ENCODE data around the gene JAG1. TPM values are rescaled to one million over a fixed set of nuclear protein-coding genes. Genes with fewer than 3 reads are reported as not detected.
A peak's percentile ranks its signal among the peaks of the same experiment; 100 is the strongest.

Gene JAG1
- total RNA-seq, 2 donors from 2014 or later, result 46.5 to 72.3 TPM

GRCh38 chr20:10635476-10636208, 38.2 kb downstream of the JAG1 start:
- intact Hi-C loops (cut with DNase I), result loop anchor here (5.0 kb wide), 1 partner anchor 38 kb away; no protein-coding TSS in a partner anchor
- H3K4me1 ChIP-seq (replicated peaks), result no peaks in the 10 kb centered on the region
- 92% methylated on average over 5 of the region's 5 CpGs for WGBS
- H3K36me3 ChIP-seq, result peaks cover 3 to 10% of the 10 kb centered on the region in 2 donors
- H3K27me3 ChIP-seq (replicated peaks; ENCODE audit: insufficient read depth), result no peaks in the 10 kb centered on the region
- peak overlapping the region; percentile 59 to 60 for H3K27ac ChIP-seq
- H3K4me3 ChIP-seq, result no peak overlapping the region
- H3K9me3 ChIP-seq, result no peaks in the 10 kb centered on the region
- DNase-seq (ENCODE audit: low spot score), result no peak
- TF ChIP-seq CTCF (IDR thresholded peaks at IDR 0.05) (no peak), POLR2AphosphoS5 (IDR thresholded peaks at IDR 0.05) (no peak), POLR2A (IDR thresholded peaks at IDR 0.05) (no peak)

- intact Hi-C loops (cut with DNase I), result loop anchor here (5.0 kb wide), 1 partner anchor 38 kb away; no protein-coding TSS in a partner anchor
- Histone ChIP-seq H3K27ac (peak overlapping the region; percentile 3 to 60), H3K27me3 (replicated peaks; ENCODE audit: insufficient read depth) (no peaks in the 10 kb centered on the region), H3K9me3 (no peaks in the 10 kb centered on the region), H3K4me1 (replicated peaks) (no peaks in the 10 kb centered on the region), H3K4me3 (no peak overlapping the region), H3K36me3 (peaks cover 2 to 3% of the 10 kb centered on the region in 2 donors)
- TF ChIP-seq POLR2A (IDR thresholded peaks at IDR 0.05) (no peak), CTCF (IDR thresholded peaks at IDR 0.05) (no peak), POLR2AphosphoS5 (IDR thresholded peaks at IDR 0.05) (peak; percentile 10)
- peak; percentile 54 for DNase-seq (ENCODE audit: low spot score)
- WGBS, result 53% methylated on average over 11 of the region's 11 CpGs
Measured at GRCh38 chr20:10634683-10635411, 39.0 kb downstream of the JAG1 start.

- Histone ChIP-seq H3K4me1 (replicated peaks) (no peaks in the 10 kb centered on the region), H3K27me3 (replicated peaks; ENCODE audit: insufficient read depth) (no peaks in the 10 kb centered on the region), H3K4me3 (no peak overlapping the region), H3K27ac (peak overlapping the region; percentile 3 to 60), H3K9me3 (no peaks in the 10 kb centered on the region), H3K36me3 (no peaks in the 10 kb centered on the region)
- DNase-seq (ENCODE audit: low spot score), result no peak
- 26% methylated on average over 5 of the region's 5 CpGs for WGBS
- TF ChIP-seq CTCF (IDR thresholded peaks at IDR 0.05) (no peak), POLR2A (IDR thresholded peaks at IDR 0.05) (no peak), POLR2AphosphoS5 (IDR thresholded peaks at IDR 0.05) (no peak)
- intact Hi-C loops (cut with DNase I), result no loop called here
Measured at GRCh38 chr20:10634211-10634610, 39.6 kb downstream of the JAG1 start.

- no peak overlapping the region for H3K4me3 ChIP-seq
- no peaks in the 10 kb centered on the region for H3K27me3 ChIP-seq (replicated peaks; ENCODE audit: insufficient read depth)
- H3K27ac ChIP-seq, result no peak overlapping the region
- H3K36me3 ChIP-seq, result no peaks in the 10 kb centered on the region
- WGBS, result 86% methylated on average over 5 of the region's 5 CpGs
- TF ChIP-seq POLR2AphosphoS5 (IDR thresholded peaks at IDR 0.05), result no peak
- TF ChIP-seq CTCF (IDR thresholded peaks at IDR 0.05), result no peak
- TF ChIP-seq POLR2A (IDR thresholded peaks at IDR 0.05), result no peak
- H3K9me3 ChIP-seq, result no peaks in the 10 kb centered on the region
- no peak for DNase-seq (ENCODE audit: low spot score)
- no peaks in the 10 kb centered on the region for H3K4me1 ChIP-seq (replicated peaks)
- intact Hi-C loops (cut with DNase I), result no loop called here
Measured at GRCh38 chr20:10633718-10634117, 40.1 kb downstream of the JAG1 start.

Measured in prostate gland (tissue), 2 donors.